Measurements from ENCODE around the gene ADAM10. TPM values are rescaled to one million over a fixed set of nuclear protein-coding genes. Genes with fewer than 3 reads are reported as not detected.

The ADAM10 gene
- total and polyA plus RNA-seq, 2 of the 4 experiments (the other 2 are of a cell fraction), result 110 to 185 TPM

GRCh38 chr15:58605931-58606530 is 143.5 kb downstream of the ADAM10 start:
- peaks cover 7% of the 10 kb centered on the region for H3K4me1 ChIP-seq (ENCODE audit: control insufficient read depth, insufficient read depth, low read length)
- H3K27ac ChIP-seq (ENCODE audit: insufficient read depth, low read length), result no peak overlapping the region
- dilution Hi-C loops (cut with HindIII; ENCODE audit: low sequenced_read_pairs, unreplicated experiment) (no loop called here), in situ Hi-C loops (cut with MboI; ENCODE audit: low sequenced_read_pairs) (no loop called here), intact Hi-C loops (cut with micrococcal nuclease) (no loop called here)
- H2AFZ ChIP-seq (replicated peaks; ENCODE audit: low read length, poor library complexity), result no peak overlapping the region
- TF ChIP-seq MAFK (IDR thresholded peaks at IDR 0.05; ENCODE audit: low read depth, low read length), result no peak
- H2BK5ac ChIP-seq (ENCODE audit: low read depth, low read length, poor library complexity, severe bottlenecking), result no peak overlapping the region
- WGBS, 2 experiments (ENCODE audit: extremely low coverage in 2 of 2, insufficient read length in 1 of 2), result 83% methylated on average over 1 of the region's 3 CpGs; no CpG with 5 or more reads in 1 of the 2 experiments
- BruUV-seq (replicated peaks), result no TSS peak
- H3K4me2 ChIP-seq (ENCODE audit: low read depth, low read length), result no peak overlapping the region
- H3K4me3 ChIP-seq (ENCODE audit: insufficient read depth, low read depth, low read length), result no peak overlapping the region
- H3K14ac ChIP-seq (replicated peaks; ENCODE audit: low read depth, low read length), result 0 out of 2 replicates have a peak overlapping the region, but pooled peaks have one; percentile 3
- DNase-seq (no peak), ATAC-seq (ENCODE audit: low read depth) (no peak)
- peaks cover 3% of the 10 kb centered on the region; the same call in 1 of the 2 replicates for H4K20me1 ChIP-seq (ENCODE audit: insufficient read depth, low read length)
- no peak overlapping the region for H4K91ac ChIP-seq (ENCODE audit: insufficient read depth, low read depth, low read length)
- H3K9me1 ChIP-seq (ENCODE audit: insufficient read depth, low read length), result peaks cover 5% of the 10 kb centered on the region
- no peak overlapping the region for H2BK120ac ChIP-seq (ENCODE audit: low read depth, low read length)
- CTCF ChIA-PET, result no interaction called here
- H2BK20ac ChIP-seq (ENCODE audit: low read depth, low read length), result no peak overlapping the region
- H2AK5ac ChIP-seq (ENCODE audit: low read depth, low read length), result peak overlapping the region; percentile 38; the same call in 1 of the 2 replicates
- H3K18ac ChIP-seq (ENCODE audit: low read depth, low read length), result 0 out of 2 replicates have a peak overlapping the region, but pooled peaks have one; percentile 6
- H3K9me3 ChIP-seq (ENCODE audit: control insufficient read depth, insufficient read depth, low read length), result no peaks in the 10 kb centered on the region
- peaks cover 21 to 53% of the 10 kb centered on the region in 2 experiments for H3K79me1 ChIP-seq (ENCODE audit: low read depth in 1 of 2, low read length in 2 of 2)
- no peak overlapping the region for H4K8ac ChIP-seq (ENCODE audit: low read depth in 2 of 2, low read length in 2 of 2)
- peaks cover 7% of the 10 kb centered on the region for H3K36me3 ChIP-seq (ENCODE audit: control insufficient read depth, insufficient read depth, low read length)
- H2AK9ac ChIP-seq (replicated peaks; ENCODE audit: low read depth, low read length, poor library complexity), result no peak overlapping the region
- H3K27me3 ChIP-seq (ENCODE audit: control insufficient read depth, insufficient read depth, low read length), result no peaks in the 10 kb centered on the region
- no peak overlapping the region for H3K9ac ChIP-seq (ENCODE audit: low read depth, low read length)
- H2BK15ac ChIP-seq (ENCODE audit: low read depth, low read length), result no peak overlapping the region
- H3K56ac ChIP-seq (ENCODE audit: extremely low read depth, insufficient read depth, low read length), result no peak overlapping the region
- POLR2A ChIA-PET (ENCODE audit: unreplicated experiment), result interaction anchor here (0.6 kb wide), 1 partner anchor 155 kb away, joined by 3 read pairs; no protein-coding TSS in a partner anchor
- H4K5ac ChIP-seq (ENCODE audit: low read depth, low read length), result no peak overlapping the region
- H3K23ac ChIP-seq (ENCODE audit: low read depth, low read length), result no peak overlapping the region
- no peak overlapping the region for H3K4ac ChIP-seq (ENCODE audit: low read depth, low read length)
